PC-3 (cell line): ENCODE results near the gene RFTN1. TPM values are rescaled to one million over a fixed set of nuclear protein-coding genes. Genes with fewer than 3 reads are reported as not detected.

Experiments
- ATAC-seq: fragments of 200-7000 bp; cut with Tn5 transposase; 2 replicates; pipeline ENCODE4 v1.9.1; 2020; ENCODE audit warnings: mild to moderate bottlenecking, moderate library complexity
- BruUV-seq: library from RNA; stranded (reverse); fragments of 400-500 nt; replicated peaks from 2 replicates; lab custom pipeline; 2021; lab: Mats Ljungman, UMichigan
- CTCF ChIA-PET: fragments of 300-600 bp; sonication (Branson Sonifier 250); formaldehyde crosslinking; loops from one replicate; lab custom pipeline; 2022; ENCODE audit warnings: antibody characterized with exemption; lab: Charles Lee
- POLR2A ChIA-PET: fragments of 300-600 bp; sonication (Branson Sonifier 250); formaldehyde crosslinking; loops from one replicate; lab custom pipeline; 2022; ENCODE audit warnings: antibody characterized with exemption; ENCODE audit not compliant: unreplicated experiment; lab: Charles Lee
- DNase-seq: peaks from one replicate; pipeline ENCODE4 v3.0.0-alpha.2; 2015
- H2AFZ ChIP-seq: fragments of 300-600 bp; sonication (generic); 2 replicates; pipeline ENCODE4 v1.6.0; 2016; ENCODE audit warnings: antibody characterized with exemption, low read length
- H3F3A ChIP-seq: fragments of 300-600 bp; sonication (generic); one replicate; pipeline ENCODE4 v1.6.0; 2017; ENCODE audit warnings: antibody characterized with exemption, low read length, control low read depth, mild to moderate bottlenecking; ENCODE audit not compliant: unreplicated experiment
- H3K27ac ChIP-seq: fragments of 300-600 bp; sonication (generic); 2 replicates; pipeline ENCODE4 v1.5.1; 2016; ENCODE audit warnings: mild to moderate bottlenecking, low read length
- H3K27me3 ChIP-seq: fragments of 300-600 bp; sonication (generic); 2 replicates; pipeline ENCODE4 v1.6.1; 2016; ENCODE audit warnings: low read length, mixed read lengths
- H3K36me3 ChIP-seq: fragments of 300-600 bp; sonication (generic); 2 replicates; pipeline ENCODE4 v1.6.1; 2016; ENCODE audit warnings: low read depth, mixed run types, low read length, mixed read lengths
- H3K4me1 ChIP-seq: fragments of 300-600 bp; sonication (generic); 2 replicates; pipeline ENCODE4 v1.5.1; 2016; ENCODE audit warnings: low read length; ENCODE audit not compliant: insufficient read depth
- H3K4me2 ChIP-seq: fragments of 300-600 bp; sonication (generic); 2 replicates; pipeline ENCODE4 v1.6.0; 2016; ENCODE audit warnings: low read length
- H3K4me3 ChIP-seq: fragments of 300-600 bp; sonication (generic); 2 replicates; pipeline ENCODE4 v1.5.1; 2016; ENCODE audit warnings: mild to moderate bottlenecking, low read length, mixed read lengths
- H3K79me2 ChIP-seq: fragments of 300-600 bp; sonication (generic); 2 replicates; pipeline ENCODE4 v1.6.1; 2017; ENCODE audit warnings: low read length, mixed read lengths
- H3K9ac ChIP-seq: fragments of 300-600 bp; sonication (generic); 2 replicates; pipeline ENCODE4 v1.6.0; 2016; ENCODE audit warnings: mild to moderate bottlenecking, low read length
- H3K9me2 ChIP-seq: fragments of 300-600 bp; sonication (generic); replicated peaks from 2 replicates; pipeline ENCODE4 v1.6.1; 2016; ENCODE audit warnings: mixed run types, low read length, mixed read lengths
- H3K9me3 ChIP-seq: fragments of 300-600 bp; sonication (generic); 2 replicates; pipeline ENCODE4 v1.6.1; 2016; ENCODE audit warnings: low read length, mixed read lengths
- H4K20me1 ChIP-seq: fragments of 300-600 bp; sonication (generic); 2 replicates; pipeline ENCODE4 v1.6.1; 2016; ENCODE audit warnings: low read length, mixed read lengths
- CTCF ChIP-seq: fragments of 300-600 bp; sonication (generic); conservative IDR thresholded peaks from 2 replicates; pipeline ENCODE4 v1.5.1; 2017; ENCODE audit warnings: antibody characterized with exemption, low read depth, mild to moderate bottlenecking, low read length
- EZH2 ChIP-seq: fragments of 300-600 bp; sonication (generic); IDR thresholded peaks from one replicate; pipeline ENCODE4 v1.6.1; 2017; ENCODE audit warnings: antibody characterized with exemption, mild to moderate bottlenecking, low read length; ENCODE audit not compliant: unreplicated experiment
- EZH2phosphoT487 ChIP-seq: fragments of 300-600 bp; sonication (generic); IDR thresholded peaks from 2 replicates; pipeline ENCODE4 v1.6.1; 2018; ENCODE audit warnings: mild to moderate bottlenecking, antibody characterized with exemption, low read length, borderline replicate concordance
- intact Hi-C: fragments of 100-400 bp; cut with micrococcal nuclease; formaldehyde crosslinking; loops from 2 replicates; pipeline ENCODE4 v1.9.0; 2023
- total RNA-seq: library from RNA; depleted of rRNA; stranded (reverse); fragments of >200 nt; gene quantifications from 2 replicates; pipeline ENCODE4 v1.2.3, GENCODE V29; 2014

Gene RFTN1
- total RNA-seq, 1 experiment from 2014 or later: 9.7 TPM

DNA sequence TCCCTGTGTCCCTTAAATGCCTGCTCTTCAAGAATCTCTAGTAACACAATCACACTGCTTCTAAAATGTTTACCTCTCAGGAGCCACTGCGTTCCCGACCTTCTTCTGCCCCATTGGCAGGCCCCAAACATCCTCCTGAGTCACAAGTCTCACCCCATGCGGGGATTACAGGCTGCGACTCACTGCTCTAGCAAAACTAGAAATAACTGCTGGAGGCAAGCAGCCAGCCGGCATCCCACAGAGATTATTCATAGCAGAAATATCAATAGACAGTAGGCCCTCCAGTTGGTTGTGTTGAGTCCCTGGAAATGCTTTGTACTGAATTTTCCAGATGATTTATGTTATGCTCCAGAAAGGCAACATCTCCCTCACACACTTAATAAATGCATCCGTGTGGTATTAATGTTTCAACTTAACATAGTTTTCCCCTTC, 64.8 kb downstream of the RFTN1 start:
- Histone ChIP-seq H3K27me3 (no peaks in the 10 kb centered on the region), H3K9me2 (no peaks in the 10 kb centered on the region), H3K4me1 (peaks cover 28% of the 10 kb centered on the region), H3K4me2 (peak overlapping the region; percentile 30), H3F3A (peaks cover 6% of the 10 kb centered on the region), H3K4me3 (no peak overlapping the region), H3K27ac (peak overlapping the region; percentile 40), H3K9me3 (no peaks in the 10 kb centered on the region), H3K9ac (no peak overlapping the region), H3K36me3 (no peaks in the 10 kb centered on the region), H4K20me1 (no peaks in the 10 kb centered on the region), H2AFZ (peak overlapping the region; percentile 15; the same call in 1 of the 2 replicates), H3K79me2 (no peaks in the 10 kb centered on the region)
- ATAC-seq (peak; percentile 94), DNase-seq (peak; percentile 95)
- TF ChIP-seq EZH2 (no peak), CTCF (no peak), EZH2phosphoT487 (no peak)
- ChIA-PET POLR2A (no interaction called here), CTCF (no interaction called here)
- intact Hi-C loops: no loop called here
- BruUV-seq: no TSS peak

- DNase-seq (no peak), ATAC-seq (no peak)
- Histone ChIP-seq H3K4me1 (peaks cover 22% of the 10 kb centered on the region), H3K36me3 (no peaks in the 10 kb centered on the region), H3K9me2 (no peaks in the 10 kb centered on the region), H3K4me2 (no peak overlapping the region), H3K27me3 (no peaks in the 10 kb centered on the region), H2AFZ (no peak overlapping the region), H3F3A (peaks cover 6% of the 10 kb centered on the region), H3K9ac (no peak overlapping the region), H3K4me3 (no peak overlapping the region), H3K27ac (no peak overlapping the region), H3K9me3 (no peaks in the 10 kb centered on the region), H3K79me2 (no peaks in the 10 kb centered on the region), H4K20me1 (no peaks in the 10 kb centered on the region)
- no peak for TF ChIP-seq EZH2
- TF ChIP-seq CTCF: no peak
- no peak for TF ChIP-seq EZH2phosphoT487
- ChIA-PET POLR2A (no interaction called here), CTCF (no interaction called here)
- intact Hi-C loops: no loop called here
- no TSS peak for BruUV-seq
Measured at GRCh38 chr3:16447135-16447534, 66.4 kb downstream of the RFTN1 start.

GRCh38 chr3:16444344-16444743, 69.2 kb downstream of the RFTN1 start:
- BruUV-seq: no TSS peak
- H3K9ac ChIP-seq: no peak overlapping the region
- no peaks in the 10 kb centered on the region for H3K9me3 ChIP-seq
- POLR2A ChIA-PET: no interaction called here
- peaks cover 12% of the 10 kb centered on the region for H3K4me1 ChIP-seq
- no peaks in the 10 kb centered on the region for H4K20me1 ChIP-seq
- CTCF ChIA-PET: no interaction called here
- no peak overlapping the region for H3K4me3 ChIP-seq
- TF ChIP-seq CTCF (no peak), EZH2phosphoT487 (no peak), EZH2 (no peak)
- no peaks in the 10 kb centered on the region for H3K36me3 ChIP-seq
- H3K9me2 ChIP-seq: no peaks in the 10 kb centered on the region
- no peaks in the 10 kb centered on the region for H3K27me3 ChIP-seq
- H3F3A ChIP-seq: peaks cover 3% of the 10 kb centered on the region
- H3K79me2 ChIP-seq: no peaks in the 10 kb centered on the region
- no peak overlapping the region for H3K4me2 ChIP-seq
- H2AFZ ChIP-seq: no peak overlapping the region
- DNase-seq (no peak), ATAC-seq (no peak)
- H3K27ac ChIP-seq: no peak overlapping the region
- intact Hi-C loops: no loop called here
